Activated CD4-positive, alpha-beta T cell treated with anti-CD3 and anti-CD28 coated beads for 1 hour (primary cell): ENCODE measurements around the gene WDR86.

Experiments used
- DNase-seq: peaks from one replicate; pipeline ENCODE4 v3.0.0-alpha.2; 2020

WDR86 gene

GRCh38 chr7:151378011-151378410 lies 31.8 kb downstream of the WDR86 start:
- no peak for DNase-seq

GRCh38 chr7:151377406-151377805 lies 32.4 kb downstream of the WDR86 start:
- DNase-seq = no peak

- DNase-seq = no peak
These were observed 33.5 kb downstream of the WDR86 start for GRCh38 chr7:151376218-151376902.

GRCh38 chr7:151375530-151376217 lies 34.2 kb downstream of the WDR86 start:
- no peak for DNase-seq

GRCh38 chr7:151374726-151375125 lies 35.1 kb downstream of the WDR86 start:
- DNase-seq = no peak

GRCh38 chr7:151374139-151374538 lies 35.7 kb downstream of the WDR86 start:
- DNase-seq = no peak

- no peak for DNase-seq
These were observed 36.2 kb downstream of the WDR86 start for GRCh38 chr7:151373599-151373998.

- no peak for DNase-seq
These were observed 37.1 kb downstream of the WDR86 start for GRCh38 chr7:151372612-151373265.

GRCh38 chr7:151371266-151371665 lies 38.6 kb downstream of the WDR86 start:
- DNase-seq = no peak

GRCh38 chr7:151368136-151368571 lies 41.7 kb downstream of the WDR86 start:
- peak; percentile 57 for DNase-seq

- DNase-seq = no peak
These were observed 42.6 kb downstream of the WDR86 start for GRCh38 chr7:151367284-151367683.

- DNase-seq = no peak
These were observed 43.0 kb downstream of the WDR86 start for GRCh38 chr7:151366880-151367222.

GRCh38 chr7:151366166-151366879 lies 43.5 kb downstream of the WDR86 start:
- DNase-seq = no peak

GRCh38 chr7:151363182-151363581 lies 46.7 kb downstream of the WDR86 start:
- DNase-seq = no peak

GRCh38 chr7:151361193-151361959 lies 48.5 kb downstream of the WDR86 start:
- no peak for DNase-seq

- DNase-seq = no peak
These were observed 57.3 kb downstream of the WDR86 start for GRCh38 chr7:151352512-151352911.

- peak; percentile 27 for DNase-seq
These were observed 57.9 kb downstream of the WDR86 start for GRCh38 chr7:151351967-151352366.

GRCh38 chr7:151351027-151351426 lies 58.8 kb downstream of the WDR86 start:
- DNase-seq = no peak

GRCh38 chr7:151349507-151349853 lies 60.4 kb downstream of the WDR86 start:
- DNase-seq = no peak

GRCh38 chr7:151348970-151349369 lies 60.9 kb downstream of the WDR86 start:
- no peak for DNase-seq

GRCh38 chr7:151347200-151347599 lies 62.6 kb downstream of the WDR86 start:
- no peak for DNase-seq

GRCh38 chr7:151346470-151346769 lies 63.4 kb downstream of the WDR86 start:
- no peak for DNase-seq
